Measurements from ENCODE around the gene ZNF683. TPM values are rescaled to one million over a fixed set of nuclear protein-coding genes. Genes with fewer than 3 reads are reported as not detected.

ZNF683 gene
- total RNA-seq, 1 donor from 2014 or later, result not detected

- TF ChIP-seq CTCF (IDR thresholded peaks at IDR 0.05; ENCODE audit: unreplicated experiment), result no peak
- Mint-ChIP-seq H3K27ac (no peak overlapping the region), H3K27me3 (ENCODE audit: low read depth) (no peaks in the 10 kb centered on the region), H3K4me1 (peaks cover 14% of the 10 kb centered on the region), H3K4me3 (no peak overlapping the region), H3K9me3 (no peaks in the 10 kb centered on the region), H3K36me3 (peaks cover 7% of the 10 kb centered on the region)
- DNase-seq (ENCODE audit: low spot score in 2 of 2, unreplicated experiment in 2 of 2), result no peak
Observed at GRCh38 chr1:26318338-26319064, 54.0 kb downstream of the ZNF683 start.

- Mint-ChIP-seq H3K27ac (peak within 1 kb of the TSS; percentile 44), H3K27me3 (ENCODE audit: low read depth) (no peaks in the 10 kb centered on the region), H3K36me3 (peaks cover 2% of the 10 kb centered on the region), H3K9me3 (no peaks in the 10 kb centered on the region), H3K4me3 (no peak within 1 kb of the TSS), H3K4me1 (peaks cover 14% of the 10 kb centered on the region)
- DNase-seq (ENCODE audit: low spot score in 2 of 2, unreplicated experiment in 2 of 2), result no peak
- TF ChIP-seq CTCF (IDR thresholded peaks at IDR 0.05; ENCODE audit: unreplicated experiment), result no peak
Observed at GRCh38 chr1:26317612-26318337, 54.8 kb downstream of the ZNF683 start, which contains the start of gene CD52. Gene CD52 (plus strand): TSS chr1:26317958. CDS start chr1:26318018, 60 bp downstream.

- H3K36me3 Mint-ChIP-seq, result no peaks in the 10 kb centered on the region
- H3K27ac Mint-ChIP-seq, result peak overlapping the region; percentile 8
- no peak for TF ChIP-seq CTCF (IDR thresholded peaks at IDR 0.05; ENCODE audit: unreplicated experiment)
- H3K4me3 Mint-ChIP-seq, result no peak overlapping the region
- no peaks in the 10 kb centered on the region for H3K27me3 Mint-ChIP-seq (ENCODE audit: low read depth)
- DNase-seq (ENCODE audit: low spot score in 2 of 2, unreplicated experiment in 2 of 2), result no peak
- no peaks in the 10 kb centered on the region for H3K9me3 Mint-ChIP-seq
- H3K4me1 Mint-ChIP-seq, result peaks cover 14% of the 10 kb centered on the region
Observed at GRCh38 chr1:26317146-26317545, 55.4 kb downstream of the ZNF683 start.

GRCh38 chr1:26315874-26316850 lies 56.4 kb downstream of the ZNF683 start:
- Mint-ChIP-seq H3K4me1 (peaks cover 11% of the 10 kb centered on the region), H3K27me3 (ENCODE audit: low read depth) (no peaks in the 10 kb centered on the region), H3K36me3 (no peaks in the 10 kb centered on the region), H3K27ac (no peak overlapping the region), H3K4me3 (no peak overlapping the region), H3K9me3 (no peaks in the 10 kb centered on the region)
- TF ChIP-seq CTCF (IDR thresholded peaks at IDR 0.05; ENCODE audit: unreplicated experiment), result no peak
- DNase-seq (ENCODE audit: low spot score in 2 of 2, unreplicated experiment in 2 of 2), result no peak

GRCh38 chr1:26314501-26314900 lies 58.0 kb downstream of the ZNF683 start:
- Mint-ChIP-seq H3K4me1 (peaks cover 11% of the 10 kb centered on the region), H3K27me3 (ENCODE audit: low read depth) (no peaks in the 10 kb centered on the region), H3K36me3 (no peaks in the 10 kb centered on the region), H3K27ac (no peak overlapping the region), H3K4me3 (no peak overlapping the region), H3K9me3 (no peaks in the 10 kb centered on the region)
- no peak for DNase-seq (ENCODE audit: low spot score in 2 of 2, unreplicated experiment in 2 of 2)
- no peak for TF ChIP-seq CTCF (IDR thresholded peaks at IDR 0.05; ENCODE audit: unreplicated experiment)

All from mesothelial cell of epicardium (in vitro differentiated cells).